Brain microvascular endothelial cell (primary cell): ENCODE results near the gene MRPL4.

Experiments used
- DNase-seq: peaks from one replicate; pipeline ENCODE4 v3.0.0-alpha.2; 2020
- H3K27ac ChIP-seq: fragments of 250-450 bp; sonication (Bioruptor Pico); 2 replicates; pipeline ENCODE4 v1.5.1; 2020; ENCODE audit warnings: mild to moderate bottlenecking, moderate library complexity
- H3K27me3 ChIP-seq: fragments of 250-450 bp; sonication (Bioruptor Pico); replicated peaks from 2 replicates; pipeline ENCODE4 v1.5.1; 2020; ENCODE audit warnings: mild to moderate bottlenecking
- H3K36me3 ChIP-seq: fragments of 250-450 bp; sonication (Bioruptor Pico); replicated peaks from 2 replicates; pipeline ENCODE4 v1.5.1; 2020; ENCODE audit warnings: mild to moderate bottlenecking
- H3K4me3 ChIP-seq: 2 replicates; pipeline ENCODE4 v1.5.1; 2011; ENCODE audit warnings: low read depth, mild to moderate bottlenecking, control low read depth, low read length, moderate library complexity
- CTCF ChIP-seq: IDR thresholded peaks from 2 replicates; pipeline ENCODE4 v1.5.1; 2011; ENCODE audit warnings: low read depth, mild to moderate bottlenecking, moderate library complexity, low read length, control low read depth, inconsistent platforms; ENCODE audit errors: missing control alignments
- in situ Hi-C: cut with HindIII; loops from 2 replicates; pipeline ENCODE4 v1.10.0; 2017; ENCODE audit warnings: low sequenced_read_pairs, low pct_ligation_motif_present

The MRPL4 gene

GRCh38 chr19:10289167-10289835 is 37.3 kb downstream of the MRPL4 start:
- DNase-seq = no peak

GRCh38 chr19:10289836-10290356 is 37.9 kb downstream of the MRPL4 start, which contains the start of gene ICAM5:
Gene ICAM5 (plus strand): TSS chr19:10289952. CDS start chr19:10290044, 92 bp downstream.
- no peak for DNase-seq
- TF ChIP-seq CTCF = no peak
- peaks cover 47% of the 10 kb centered on the region for H3K27me3 ChIP-seq
- H3K36me3 ChIP-seq = peaks cover 9% of the 10 kb centered on the region
- peak within 1 kb of the TSS; percentile 32 for H3K4me3 ChIP-seq
- no peak within 1 kb of the TSS for H3K27ac ChIP-seq
- in situ Hi-C loops = no loop called here

More at GRCh38 chr19:10289167-10289835, 37.3 kb downstream of the MRPL4 start:
- Histone ChIP-seq H3K27ac (no peak overlapping the region), H3K36me3 (peaks cover 13% of the 10 kb centered on the region), H3K4me3 (peak overlapping the region; percentile 32), H3K27me3 (peaks cover 41% of the 10 kb centered on the region)
- in situ Hi-C loops = no loop called here
- no peak for TF ChIP-seq CTCF

GRCh38 chr19:10290357-10290875 is 38.4 kb downstream of the MRPL4 start:
- DNase-seq = no peak
- peaks cover 52% of the 10 kb centered on the region for H3K27me3 ChIP-seq
- in situ Hi-C loops = no loop called here
- peak overlapping the region; percentile 5 for H3K4me3 ChIP-seq
- H3K36me3 ChIP-seq = peaks cover 6% of the 10 kb centered on the region
- no peak overlapping the region for H3K27ac ChIP-seq
- TF ChIP-seq CTCF = no peak

GRCh38 chr19:10290876-10291553 is 39.0 kb downstream of the MRPL4 start:
- Histone ChIP-seq H3K27me3 (peaks cover 58% of the 10 kb centered on the region), H3K36me3 (no peaks in the 10 kb centered on the region), H3K4me3 (peak overlapping the region; percentile 39), H3K27ac (no peak overlapping the region)
- DNase-seq = no peak
- TF ChIP-seq CTCF = no peak
- in situ Hi-C loops = no loop called here

- Histone ChIP-seq H3K27ac (no peak overlapping the region), H3K36me3 (no peaks in the 10 kb centered on the region), H3K27me3 (peaks cover 60% of the 10 kb centered on the region), H3K4me3 (peak overlapping the region; percentile 39)
- TF ChIP-seq CTCF = no peak
- in situ Hi-C loops = no loop called here
- DNase-seq = no peak
Measured at GRCh38 chr19:10291554-10292205, 39.7 kb downstream of the MRPL4 start.
